ENCODE measurements around the gene OR2T3. TPM values are rescaled to one million over a fixed set of nuclear protein-coding genes. Genes with fewer than 3 reads are reported as not detected.
"Not testable (repeated sequence)": the region's sequence is repeated elsewhere in the genome, so short reads cannot be mapped to it uniquely, and the experiment has no call there.

The OR2T3 gene, protein sequence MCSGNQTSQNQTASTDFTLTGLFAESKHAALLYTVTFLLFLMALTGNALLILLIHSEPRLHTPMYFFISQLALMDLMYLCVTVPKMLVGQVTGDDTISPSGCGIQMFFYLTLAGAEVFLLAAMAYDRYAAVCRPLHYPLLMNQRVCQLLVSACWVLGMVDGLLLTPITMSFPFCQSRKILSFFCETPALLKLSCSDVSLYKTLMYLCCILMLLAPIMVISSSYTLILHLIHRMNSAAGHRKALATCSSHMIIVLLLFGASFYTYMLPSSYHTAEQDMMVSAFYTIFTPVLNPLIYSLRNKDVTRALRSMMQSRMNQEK
- polyA plus RNA-seq (2013, experiment 1 of 2): not detected
- polyA plus RNA-seq (2013, experiment 2 of 2): not detected

DNA sequence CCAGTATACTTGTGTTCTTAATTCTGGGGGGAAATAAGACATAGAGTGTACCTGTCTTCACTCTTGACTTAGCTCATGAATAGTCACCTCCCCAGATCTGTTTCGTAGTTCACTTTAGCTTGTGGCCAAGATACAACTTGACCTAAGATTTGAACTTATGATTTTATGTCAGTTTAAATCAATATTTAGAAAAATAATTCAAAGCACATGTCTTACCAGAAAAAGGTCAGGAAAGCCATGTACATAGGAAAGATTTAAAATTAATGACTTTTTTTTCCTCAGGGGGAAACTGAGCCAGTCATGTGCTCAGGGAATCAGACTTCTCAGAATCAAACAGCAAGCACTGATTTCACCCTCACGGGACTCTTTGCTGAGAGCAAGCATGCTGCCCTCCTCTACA is at the start of gene OR2T3:
TSS of gene OR2T3 (plus strand) at position 301 of the 400 bp plus-strand sequence. CDS start at position 301, 0 bp downstream.
- not testable (repeated sequence) for H3K79me1 ChIP-seq (replicated peaks; ENCODE audit: low read length, poor library complexity, severe bottlenecking); H2BK12ac ChIP-seq (ENCODE audit: low read length in 2 of 2); H3K4me1 ChIP-seq (ENCODE audit: control insufficient read depth, insufficient read depth, low read depth, low read length); H3K4ac ChIP-seq (ENCODE audit: low read depth in 1 of 2, low read length in 2 of 2); H2AFZ ChIP-seq (ENCODE audit: low read depth, low read length); H3K4me3 ChIP-seq (ENCODE audit: insufficient read depth in 1 of 2, low read depth in 1 of 2, low read length in 2 of 2); H3K9me3 ChIP-seq (ENCODE audit: control insufficient read depth, low read length); H4K91ac ChIP-seq (ENCODE audit: low read length); H3K27ac ChIP-seq (ENCODE audit: low read length, poor library complexity, severe bottlenecking); H3K18ac ChIP-seq (ENCODE audit: low read depth in 1 of 2, low read length in 2 of 2); H3K4me2 ChIP-seq (ENCODE audit: low read length, poor library complexity, severe bottlenecking); H2BK15ac ChIP-seq (ENCODE audit: low read depth, poor library complexity, severe bottlenecking); DNase-seq; H3K9ac ChIP-seq (ENCODE audit: low read length); H3K23ac ChIP-seq (ENCODE audit: low read length in 2 of 2); H2AK5ac ChIP-seq (ENCODE audit: low read length, severe bottlenecking); H2BK5ac ChIP-seq (ENCODE audit: low read depth, low read length, poor library complexity, severe bottlenecking); H2BK120ac ChIP-seq (ENCODE audit: low read depth, low read length); H3K27me3 ChIP-seq (ENCODE audit: control insufficient read depth in 1 of 2, insufficient read depth in 1 of 2, low read length in 2 of 2); H3K36me3 ChIP-seq (ENCODE audit: control insufficient read depth in 1 of 2, insufficient read depth in 2 of 2, low read depth in 1 of 2, low read length in 2 of 2); H3K14ac ChIP-seq (ENCODE audit: low read length in 2 of 2); H4K8ac ChIP-seq (ENCODE audit: low read length)
- no CpG with 5 or more reads among the region's 2 CpGs for WGBS

DNA sequence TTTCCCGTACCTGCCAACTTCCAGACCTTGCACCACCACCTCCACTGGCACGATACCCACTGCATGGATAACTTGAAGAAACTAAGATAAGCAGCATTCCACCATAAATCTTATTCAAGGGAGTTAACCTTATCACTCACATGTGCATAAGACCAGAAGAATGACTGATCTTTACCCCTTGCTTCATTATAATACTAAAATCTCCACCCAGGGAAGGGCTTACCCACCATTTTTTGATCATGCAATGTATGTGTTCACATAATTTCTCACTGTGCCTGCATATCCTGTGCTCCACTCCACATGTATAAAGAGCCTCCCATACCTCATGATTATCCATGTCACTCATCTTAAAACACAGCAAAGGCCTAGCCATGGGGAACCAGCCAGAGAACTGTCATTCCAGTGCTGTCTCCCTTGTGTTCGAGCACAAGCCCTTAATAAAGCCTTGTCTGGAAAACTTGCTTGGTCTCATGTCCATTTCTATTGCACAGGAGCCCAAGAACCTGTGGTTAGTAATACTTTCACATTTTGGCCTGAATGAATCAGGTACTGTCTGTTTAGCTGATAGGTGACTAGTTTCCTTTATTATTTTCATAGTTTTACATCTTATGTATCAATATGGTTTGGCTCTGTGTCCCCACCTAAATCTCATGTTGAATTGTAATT is 45.5 kb upstream of the OR2T3 start:
- 55% methylated on average over 2 of the region's 3 CpGs for WGBS
- not testable (repeated sequence) for H3K79me1 ChIP-seq (replicated peaks; ENCODE audit: low read length, poor library complexity, severe bottlenecking); H3K9me3 ChIP-seq (ENCODE audit: control insufficient read depth, low read length); H2AFZ ChIP-seq (ENCODE audit: low read depth, low read length); H2AK5ac ChIP-seq (ENCODE audit: low read length, severe bottlenecking); H3K18ac ChIP-seq (ENCODE audit: low read depth in 1 of 2, low read length in 2 of 2); H3K4me1 ChIP-seq (ENCODE audit: control insufficient read depth, insufficient read depth, low read depth, low read length); DNase-seq; H2BK120ac ChIP-seq (ENCODE audit: low read depth, low read length); H3K4me3 ChIP-seq (ENCODE audit: insufficient read depth in 1 of 2, low read depth in 1 of 2, low read length in 2 of 2); H3K36me3 ChIP-seq (ENCODE audit: control insufficient read depth in 1 of 2, insufficient read depth in 2 of 2, low read depth in 1 of 2, low read length in 2 of 2); H2BK15ac ChIP-seq (ENCODE audit: low read depth, poor library complexity, severe bottlenecking); H3K27me3 ChIP-seq (ENCODE audit: control insufficient read depth in 1 of 2, insufficient read depth in 1 of 2, low read length in 2 of 2); H3K23ac ChIP-seq (ENCODE audit: low read length in 2 of 2); H2BK12ac ChIP-seq (ENCODE audit: low read length in 2 of 2); H4K91ac ChIP-seq (ENCODE audit: low read length); H3K14ac ChIP-seq (ENCODE audit: low read length in 2 of 2); H4K8ac ChIP-seq (ENCODE audit: low read length); H3K27ac ChIP-seq (ENCODE audit: low read length, poor library complexity, severe bottlenecking); H3K4me2 ChIP-seq (ENCODE audit: low read length, poor library complexity, severe bottlenecking); H3K9ac ChIP-seq (ENCODE audit: low read length); H3K4ac ChIP-seq (ENCODE audit: low read depth in 1 of 2, low read length in 2 of 2); H2BK5ac ChIP-seq (ENCODE audit: low read depth, low read length, poor library complexity, severe bottlenecking)

DNA sequence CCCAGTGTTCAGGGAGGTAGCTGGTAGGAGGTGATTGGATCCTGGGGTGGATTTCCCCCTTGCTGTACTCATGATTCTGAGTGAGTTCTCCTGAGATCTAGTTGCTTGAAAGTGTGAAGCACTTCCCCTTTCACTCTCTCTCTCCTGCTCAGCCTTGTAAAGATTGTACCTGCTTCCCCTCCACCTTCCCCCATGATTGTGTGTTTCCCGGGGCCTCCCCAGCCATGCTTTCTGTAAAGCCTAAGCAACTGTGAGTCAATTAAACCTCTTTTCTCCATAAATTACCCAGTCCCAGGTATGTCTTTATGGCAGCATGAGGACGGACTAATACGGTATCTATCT is 45.0 kb upstream of the OR2T3 start:
- not testable (repeated sequence) for H3K27me3 ChIP-seq (ENCODE audit: control insufficient read depth in 1 of 2, insufficient read depth in 1 of 2, low read length in 2 of 2); H2BK15ac ChIP-seq (ENCODE audit: low read depth, poor library complexity, severe bottlenecking); H2BK5ac ChIP-seq (ENCODE audit: low read depth, low read length, poor library complexity, severe bottlenecking); H3K79me1 ChIP-seq (replicated peaks; ENCODE audit: low read length, poor library complexity, severe bottlenecking); H2BK120ac ChIP-seq (ENCODE audit: low read depth, low read length); H3K4me3 ChIP-seq (ENCODE audit: insufficient read depth in 1 of 2, low read depth in 1 of 2, low read length in 2 of 2); H3K4me2 ChIP-seq (ENCODE audit: low read length, poor library complexity, severe bottlenecking); H3K4me1 ChIP-seq (ENCODE audit: control insufficient read depth, insufficient read depth, low read depth, low read length); H4K8ac ChIP-seq (ENCODE audit: low read length); H3K18ac ChIP-seq (ENCODE audit: low read depth in 1 of 2, low read length in 2 of 2); H2AK5ac ChIP-seq (ENCODE audit: low read length, severe bottlenecking); H2AFZ ChIP-seq (ENCODE audit: low read depth, low read length); DNase-seq; H3K9ac ChIP-seq (ENCODE audit: low read length); H3K9me3 ChIP-seq (ENCODE audit: control insufficient read depth, low read length); H3K14ac ChIP-seq (ENCODE audit: low read length in 2 of 2); H3K23ac ChIP-seq (ENCODE audit: low read length in 2 of 2); H3K36me3 ChIP-seq (ENCODE audit: control insufficient read depth in 1 of 2, insufficient read depth in 2 of 2, low read depth in 1 of 2, low read length in 2 of 2); H3K4ac ChIP-seq (ENCODE audit: low read depth in 1 of 2, low read length in 2 of 2); H3K27ac ChIP-seq (ENCODE audit: low read length, poor library complexity, severe bottlenecking); H2BK12ac ChIP-seq (ENCODE audit: low read length in 2 of 2); H4K91ac ChIP-seq (ENCODE audit: low read length)
- WGBS: 58% methylated on average over 1 of the region's 3 CpGs

DNA sequence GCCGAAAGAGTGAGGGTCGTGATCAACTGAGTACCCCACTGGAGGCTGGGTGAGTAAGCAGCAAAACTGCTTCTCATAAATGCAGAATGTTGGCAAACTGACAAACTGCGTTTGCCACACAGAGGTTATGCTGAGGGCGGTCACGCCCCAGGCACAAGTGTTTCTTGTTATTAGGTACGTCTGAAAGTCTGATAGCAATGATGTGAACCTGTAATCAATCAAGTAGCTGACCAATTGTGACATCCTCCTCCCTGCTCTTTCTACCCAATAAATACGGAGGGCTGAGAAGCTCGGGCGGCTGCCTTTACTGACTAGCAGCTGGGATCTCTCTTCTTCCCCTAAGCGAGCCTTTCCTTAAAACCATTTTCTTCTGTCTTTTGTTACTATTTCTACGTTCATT is 41.5 kb upstream of the OR2T3 start:
- not testable (repeated sequence) for H3K4ac ChIP-seq (ENCODE audit: low read depth in 1 of 2, low read length in 2 of 2); H3K79me1 ChIP-seq (replicated peaks; ENCODE audit: low read length, poor library complexity, severe bottlenecking); DNase-seq; H2AFZ ChIP-seq (ENCODE audit: low read depth, low read length); H3K4me3 ChIP-seq (ENCODE audit: insufficient read depth in 1 of 2, low read depth in 1 of 2, low read length in 2 of 2); H3K27ac ChIP-seq (ENCODE audit: low read length, poor library complexity, severe bottlenecking); H4K91ac ChIP-seq (ENCODE audit: low read length); H3K4me1 ChIP-seq (ENCODE audit: control insufficient read depth, insufficient read depth, low read depth, low read length); H3K36me3 ChIP-seq (ENCODE audit: control insufficient read depth in 1 of 2, insufficient read depth in 2 of 2, low read depth in 1 of 2, low read length in 2 of 2); H3K18ac ChIP-seq (ENCODE audit: low read depth in 1 of 2, low read length in 2 of 2); H2BK15ac ChIP-seq (ENCODE audit: low read depth, poor library complexity, severe bottlenecking); H2BK5ac ChIP-seq (ENCODE audit: low read depth, low read length, poor library complexity, severe bottlenecking); H3K23ac ChIP-seq (ENCODE audit: low read length in 2 of 2); H3K9ac ChIP-seq (ENCODE audit: low read length); H3K9me3 ChIP-seq (ENCODE audit: control insufficient read depth, low read length); H2BK120ac ChIP-seq (ENCODE audit: low read depth, low read length); H4K8ac ChIP-seq (ENCODE audit: low read length); H3K27me3 ChIP-seq (ENCODE audit: control insufficient read depth in 1 of 2, insufficient read depth in 1 of 2, low read length in 2 of 2); H3K14ac ChIP-seq (ENCODE audit: low read length in 2 of 2); H2AK5ac ChIP-seq (ENCODE audit: low read length, severe bottlenecking); H2BK12ac ChIP-seq (ENCODE audit: low read length in 2 of 2); H3K4me2 ChIP-seq (ENCODE audit: low read length, poor library complexity, severe bottlenecking)
- 61% methylated on average over 10 of the region's 11 CpGs for WGBS
